ENCODE data around the gene CCDC40.

CCDC40 gene

GRCh38 chr17:80101946-80102663 is 65.7 kb downstream of the CCDC40 start:
- peak overlapping the region; percentile 79 for H3K4me3 ChIP-seq (ENCODE audit: insufficient read depth, low read depth, low read length)
- H3K27ac ChIP-seq (ENCODE audit: insufficient read depth, low read depth, low read length, poor library complexity, severe bottlenecking) = peak overlapping the region; percentile 82
- H3K4me1 ChIP-seq (ENCODE audit: control insufficient read depth, insufficient read depth, low read length) = peaks cover 15% of the 10 kb centered on the region
- no peaks in the 10 kb centered on the region for H3K9me3 ChIP-seq (ENCODE audit: control insufficient read depth, low read length)
- H3K36me3 ChIP-seq (ENCODE audit: control insufficient read depth, insufficient read depth, low read length) = no peaks in the 10 kb centered on the region
- 21 to 27% methylated on average over 21 of the region's 21 CpGs for WGBS, 2 experiments
- H3K27me3 ChIP-seq (ENCODE audit: control insufficient read depth, insufficient read depth, low read length, poor library complexity, severe bottlenecking) = peaks cover 8% of the 10 kb centered on the region

GRCh38 chr17:80102664-80103448 is 66.4 kb downstream of the CCDC40 start:
- peaks cover 8% of the 10 kb centered on the region for H3K27me3 ChIP-seq (ENCODE audit: control insufficient read depth, insufficient read depth, low read length, poor library complexity, severe bottlenecking)
- H3K36me3 ChIP-seq (ENCODE audit: control insufficient read depth, insufficient read depth, low read length) = no peaks in the 10 kb centered on the region
- peak overlapping the region; percentile 79 for H3K4me3 ChIP-seq (ENCODE audit: insufficient read depth, low read depth, low read length)
- peaks cover 15% of the 10 kb centered on the region for H3K4me1 ChIP-seq (ENCODE audit: control insufficient read depth, insufficient read depth, low read length)
- 86 to 91% methylated on average over 15 of the region's 15 CpGs for WGBS, 2 experiments
- H3K9me3 ChIP-seq (ENCODE audit: control insufficient read depth, low read length) = no peaks in the 10 kb centered on the region
- H3K27ac ChIP-seq (ENCODE audit: insufficient read depth, low read depth, low read length, poor library complexity, severe bottlenecking) = peak overlapping the region; percentile 74

GRCh38 chr17:80103449-80104085 is 67.1 kb downstream of the CCDC40 start:
- peaks cover 8% of the 10 kb centered on the region for H3K27me3 ChIP-seq (ENCODE audit: control insufficient read depth, insufficient read depth, low read length, poor library complexity, severe bottlenecking)
- H3K36me3 ChIP-seq (ENCODE audit: control insufficient read depth, insufficient read depth, low read length) = no peaks in the 10 kb centered on the region
- H3K4me3 ChIP-seq (ENCODE audit: insufficient read depth, low read depth, low read length) = no peak overlapping the region
- 89 to 90% methylated on average over 19 of the region's 19 CpGs for WGBS, 2 experiments
- no peak overlapping the region for H3K27ac ChIP-seq (ENCODE audit: insufficient read depth, low read depth, low read length, poor library complexity, severe bottlenecking)
- peaks cover 15% of the 10 kb centered on the region for H3K4me1 ChIP-seq (ENCODE audit: control insufficient read depth, insufficient read depth, low read length)
- no peaks in the 10 kb centered on the region for H3K9me3 ChIP-seq (ENCODE audit: control insufficient read depth, low read length)

GRCh38 chr17:80104321-80104955 is 68.0 kb downstream of the CCDC40 start:
- Histone ChIP-seq H3K27ac (ENCODE audit: insufficient read depth, low read depth, low read length, poor library complexity, severe bottlenecking) (no peak overlapping the region), H3K4me1 (ENCODE audit: control insufficient read depth, insufficient read depth, low read length) (peaks cover 15% of the 10 kb centered on the region), H3K4me3 (ENCODE audit: insufficient read depth, low read depth, low read length) (no peak overlapping the region), H3K9me3 (ENCODE audit: control insufficient read depth, low read length) (no peaks in the 10 kb centered on the region), H3K36me3 (ENCODE audit: control insufficient read depth, insufficient read depth, low read length) (no peaks in the 10 kb centered on the region), H3K27me3 (ENCODE audit: control insufficient read depth, insufficient read depth, low read length, poor library complexity, severe bottlenecking) (peaks cover 8% of the 10 kb centered on the region)
- WGBS, 2 experiments = 81 to 84% methylated on average over 26 of the region's 26 CpGs

GRCh38 chr17:80104956-80105375 is 68.5 kb downstream of the CCDC40 start:
- Histone ChIP-seq H3K9me3 (ENCODE audit: control insufficient read depth, low read length) (no peaks in the 10 kb centered on the region), H3K4me3 (ENCODE audit: insufficient read depth, low read depth, low read length) (no peak overlapping the region), H3K4me1 (ENCODE audit: control insufficient read depth, insufficient read depth, low read length) (peaks cover 15% of the 10 kb centered on the region), H3K27me3 (ENCODE audit: control insufficient read depth, insufficient read depth, low read length, poor library complexity, severe bottlenecking) (peaks cover 7% of the 10 kb centered on the region), H3K27ac (ENCODE audit: insufficient read depth, low read depth, low read length, poor library complexity, severe bottlenecking) (no peak overlapping the region), H3K36me3 (ENCODE audit: control insufficient read depth, insufficient read depth, low read length) (no peaks in the 10 kb centered on the region)
- WGBS, 2 experiments = 93 to 95% methylated on average over 18 of the region's 18 CpGs

GRCh38 chr17:80105762-80106161 is 69.3 kb downstream of the CCDC40 start:
- no peak overlapping the region for H3K4me3 ChIP-seq (ENCODE audit: insufficient read depth, low read depth, low read length)
- H3K27me3 ChIP-seq (ENCODE audit: control insufficient read depth, insufficient read depth, low read length, poor library complexity, severe bottlenecking) = no peaks in the 10 kb centered on the region
- H3K4me1 ChIP-seq (ENCODE audit: control insufficient read depth, insufficient read depth, low read length) = peaks cover 15% of the 10 kb centered on the region
- H3K9me3 ChIP-seq (ENCODE audit: control insufficient read depth, low read length) = no peaks in the 10 kb centered on the region
- no peaks in the 10 kb centered on the region for H3K36me3 ChIP-seq (ENCODE audit: control insufficient read depth, insufficient read depth, low read length)
- 92% methylated on average over 29 of the region's 29 CpGs for WGBS, 2 experiments
- H3K27ac ChIP-seq (ENCODE audit: insufficient read depth, low read depth, low read length, poor library complexity, severe bottlenecking) = no peak overlapping the region

- 90 to 92% methylated on average over 10 of the region's 10 CpGs for WGBS, 2 experiments
- Histone ChIP-seq H3K9me3 (ENCODE audit: control insufficient read depth, low read length) (no peaks in the 10 kb centered on the region), H3K4me1 (ENCODE audit: control insufficient read depth, insufficient read depth, low read length) (peaks cover 12% of the 10 kb centered on the region), H3K27ac (ENCODE audit: insufficient read depth, low read depth, low read length, poor library complexity, severe bottlenecking) (no peak overlapping the region), H3K27me3 (ENCODE audit: control insufficient read depth, insufficient read depth, low read length, poor library complexity, severe bottlenecking) (no peaks in the 10 kb centered on the region), H3K4me3 (ENCODE audit: insufficient read depth, low read depth, low read length) (no peak overlapping the region), H3K36me3 (ENCODE audit: control insufficient read depth, insufficient read depth, low read length) (no peaks in the 10 kb centered on the region)
These were observed 69.7 kb downstream of the CCDC40 start for GRCh38 chr17:80106176-80106575.

GRCh38 chr17:80106751-80107150 is 70.3 kb downstream of the CCDC40 start:
- WGBS, 2 experiments = 87 to 88% methylated on average over 12 of the region's 12 CpGs
- Histone ChIP-seq H3K36me3 (ENCODE audit: control insufficient read depth, insufficient read depth, low read length) (no peaks in the 10 kb centered on the region), H3K27ac (ENCODE audit: insufficient read depth, low read depth, low read length, poor library complexity, severe bottlenecking) (no peak overlapping the region), H3K9me3 (ENCODE audit: control insufficient read depth, low read length) (no peaks in the 10 kb centered on the region), H3K4me1 (ENCODE audit: control insufficient read depth, insufficient read depth, low read length) (peaks cover 12% of the 10 kb centered on the region), H3K4me3 (ENCODE audit: insufficient read depth, low read depth, low read length) (no peak overlapping the region), H3K27me3 (ENCODE audit: control insufficient read depth, insufficient read depth, low read length, poor library complexity, severe bottlenecking) (no peaks in the 10 kb centered on the region)

- WGBS, 2 experiments = 91 to 93% methylated on average over 46 of the region's 46 CpGs
- peaks cover 13% of the 10 kb centered on the region for H3K4me1 ChIP-seq (ENCODE audit: control insufficient read depth, insufficient read depth, low read length)
- no peaks in the 10 kb centered on the region for H3K9me3 ChIP-seq (ENCODE audit: control insufficient read depth, low read length)
- H3K36me3 ChIP-seq (ENCODE audit: control insufficient read depth, insufficient read depth, low read length) = no peaks in the 10 kb centered on the region
- H3K4me3 ChIP-seq (ENCODE audit: insufficient read depth, low read depth, low read length) = no peak overlapping the region
- H3K27me3 ChIP-seq (ENCODE audit: control insufficient read depth, insufficient read depth, low read length, poor library complexity, severe bottlenecking) = no peaks in the 10 kb centered on the region
- H3K27ac ChIP-seq (ENCODE audit: insufficient read depth, low read depth, low read length, poor library complexity, severe bottlenecking) = no peak overlapping the region
These were observed 71.0 kb downstream of the CCDC40 start for GRCh38 chr17:80107231-80108021.

All from ectodermal cell (in vitro differentiated cells).